Transverse colon (tissue), 4 donors: ENCODE data around the gene RTEL1. TPM values are rescaled to one million over a fixed set of nuclear protein-coding genes. Genes with fewer than 3 reads are reported as not detected.

ENCODE experiments used
- DNase-seq: peaks from one replicate; pipeline ENCODE4 v3.0.0-alpha.2; 2019
- H3K27ac ChIP-seq, 4 donors: fragments of 200-600 bp; sonication (generic); 2 replicates each; pipeline ENCODE4 v1.5.1; 2016 to 2018; ENCODE audit warnings: inconsistent platforms in 4 of 4
- H3K27me3 ChIP-seq: fragments of 200-600 bp; sonication (generic); 2 replicates; pipeline ENCODE4 v1.5.1; 2017; ENCODE audit warnings: inconsistent platforms
- H3K36me3 ChIP-seq, 4 donors: fragments of 200-600 bp; sonication (generic); 2 replicates each; pipeline ENCODE4 v1.5.1; 2017 to 2019; ENCODE audit warnings: inconsistent platforms in 4 of 4
- H3K4me1 ChIP-seq, 4 donors: fragments of 200-600 bp; sonication (generic); 2 replicates each; pipeline ENCODE4 v1.5.1; 2017 to 2020; ENCODE audit warnings: inconsistent platforms in 4 of 4
- H3K4me3 ChIP-seq, 4 donors: fragments of 200-600 bp; sonication (generic); 1 replicate in 1 of 4; 2 replicates in 3 of 4; pipeline versions ENCODE4 v1.5.1 to v1.6.1; 2017 to 2019; ENCODE audit warnings: inconsistent platforms in 4 of 4
- H3K9me3 ChIP-seq, 2 donors: fragments of 200-600 bp; sonication (generic); 2 replicates each; pipeline ENCODE4 v1.5.1; 2017 to 2019; ENCODE audit warnings: inconsistent platforms in 2 of 2
- CTCF ChIP-seq, 5 experiments: fragments of 200-600 bp in 3 of 5; fragments of 450-650 bp in 2 of 5; sonication (generic) in 3 of 5; IDR thresholded peaks; 1 replicate in 2 of 5; 2 replicates in 3 of 5; pipeline ENCODE4 v1.5.1; 2016 to 2017; ENCODE audit warnings: antibody characterized with exemption in 5 of 5, inconsistent platforms in 3 of 5, mild to moderate bottlenecking in 2 of 5, moderate library complexity in 1 of 5
- EP300 ChIP-seq: sonication (generic); formaldehyde crosslinking; IDR thresholded peaks from one replicate; pipeline ENCODE4 v1.6.1; 2017; ENCODE audit warnings: antibody characterized with exemption, low read depth
- POLR2A ChIP-seq: fragments of 450-650 bp; IDR thresholded peaks from one replicate; pipeline ENCODE4 v1.6.1; 2016; ENCODE audit warnings: antibody characterized with exemption, mild to moderate bottlenecking, moderate library complexity
- POLR2AphosphoS5 ChIP-seq, 3 donors: sonication (generic); formaldehyde crosslinking; IDR thresholded peaks; one replicate each; pipeline ENCODE4 v1.6.1; 2016; ENCODE audit warnings: antibody characterized with exemption in 3 of 3
- WGBS, 2 donors: methylation state at CpG; one replicate each; pipeline ENCODE4 v1.1.5; 2018; ENCODE audit warnings: low coverage in 1 of 2; 5-methylcytosine and 5-hydroxymethylcytosine counted together
- in situ Hi-C, 4 donors: fragments of 200-750 bp; cut with MboI; loops; one replicate each; pipeline versions ENCODE4 v1.15.0 to v1.15.1; 2017; ENCODE audit warnings: low sequenced_read_pairs in 3 of 4, low pct_ligation_motif_present in 1 of 4, low pct_unique_long_range_greater_than_20kb in 1 of 4
- intact Hi-C: fragments of 100-400 bp; cut with DNase I; formaldehyde crosslinking; loops from one replicate; pipeline ENCODE4 v1.15.1; 2023; ENCODE audit warnings: low total_unique reads
- total RNA-seq, 4 donors: library from RNA; depleted of rRNA; stranded (reverse); fragments of >200 nt; gene quantifications; one replicate each; pipeline ENCODE4 v1.1.0, GENCODE V29; 2016

RTEL1 gene
- total RNA-seq, 4 donors from 2014 or later: 18.8 to 84.9 (median 24.1) TPM

DNA sequence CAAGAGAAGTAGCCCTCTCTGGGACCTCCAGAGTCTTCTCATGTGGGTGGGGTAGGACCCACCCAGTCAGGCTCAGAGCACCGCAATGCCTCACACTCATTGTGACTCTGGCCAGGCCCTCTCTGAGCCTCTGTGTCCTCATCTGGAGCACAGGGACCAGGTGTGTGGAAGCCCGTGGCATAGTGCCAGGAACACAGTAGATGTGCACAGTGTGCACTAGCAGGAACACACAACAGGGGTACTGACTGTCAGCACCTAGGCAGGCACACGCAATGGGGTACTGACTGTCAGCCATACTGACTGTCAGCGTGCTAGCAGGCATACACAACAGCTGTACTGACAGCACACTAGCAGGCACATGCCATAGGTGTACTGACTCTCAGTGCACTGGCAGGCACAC is 2.9 kb upstream of the RTEL1 start:
- in situ Hi-C loops: no loop called here
- TF ChIP-seq EP300 (no peak), POLR2A (no peak), POLR2AphosphoS5 (IDR thresholded peaks at IDR 0.05) (no peak), CTCF (IDR thresholded peaks at IDR 0.05) (no peak)
- peaks cover 14 to 46% (median 34%) of the 10 kb centered on the region in 4 donors for H3K4me1 ChIP-seq
- H3K36me3 ChIP-seq: no peaks in the 10 kb centered on the region
- no peak for DNase-seq
- H3K9me3 ChIP-seq: no peaks in the 10 kb centered on the region
- no peak overlapping the region for H3K27ac ChIP-seq
- WGBS, 2 donors: 40 to 57% methylated on average over 1 to 3 of the region's 4 CpGs
- H3K4me3 ChIP-seq: no peak overlapping the region
- peaks cover 36% of the 10 kb centered on the region for H3K27me3 ChIP-seq
- intact Hi-C loops: no loop called here

GRCh38 chr20:63656451-63656850 is 1.7 kb upstream of the RTEL1 start:
- 92 to 100% methylated on average over 1 to 3 of the region's 3 CpGs for WGBS, 2 donors
- no peak overlapping the region for H3K4me3 ChIP-seq
- in situ Hi-C loops: no loop called here
- H3K36me3 ChIP-seq: no peaks in the 10 kb centered on the region
- H3K9me3 ChIP-seq: no peaks in the 10 kb centered on the region
- H3K4me1 ChIP-seq: peaks cover 14 to 46% (median 34%) of the 10 kb centered on the region in 4 donors
- no peak for TF ChIP-seq EP300
- no peak for TF ChIP-seq POLR2A
- no peak for TF ChIP-seq POLR2AphosphoS5 (IDR thresholded peaks at IDR 0.05)
- TF ChIP-seq CTCF (IDR thresholded peaks at IDR 0.05): no peak
- peaks cover 29% of the 10 kb centered on the region for H3K27me3 ChIP-seq
- intact Hi-C loops: no loop called here
- DNase-seq: no peak
- no peak overlapping the region for H3K27ac ChIP-seq

DNA sequence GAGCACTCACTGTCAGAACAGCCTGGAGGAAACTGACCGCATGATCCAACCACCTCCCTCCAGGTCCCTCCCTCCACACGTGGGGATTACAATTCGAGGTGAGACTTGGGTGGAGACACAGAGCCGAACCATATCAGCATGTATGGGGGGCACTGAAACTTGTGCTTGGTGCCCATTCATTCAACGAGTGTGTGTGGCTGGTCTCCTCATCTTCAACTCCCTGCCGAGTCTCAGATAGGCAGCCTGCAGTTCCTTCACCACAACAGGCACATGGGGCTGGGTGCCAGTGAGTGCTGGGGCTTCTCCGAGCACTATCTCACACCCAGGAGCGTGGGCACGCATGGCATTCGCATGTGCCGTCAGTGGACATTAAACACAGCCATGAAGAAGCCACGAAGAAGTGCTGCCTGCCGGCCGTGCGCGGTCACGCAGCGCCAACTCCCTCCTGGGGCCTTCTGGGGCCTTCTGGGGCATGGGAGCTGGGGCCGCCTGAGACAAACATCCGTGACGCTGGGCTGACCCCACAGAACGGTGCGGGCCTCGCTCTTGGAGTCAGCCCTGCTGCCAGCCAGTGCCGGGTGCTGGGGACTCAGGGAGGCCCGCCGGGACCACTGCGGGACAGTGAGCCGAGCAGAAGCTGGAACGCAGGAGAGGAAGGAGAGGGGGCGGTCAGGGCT is 714 bp upstream of the RTEL1 start:
- H3K9me3 ChIP-seq: no peaks in the 10 kb centered on the region
- intact Hi-C loops (no loop called here), in situ Hi-C loops (no loop called here)
- no peaks in the 10 kb centered on the region for H3K36me3 ChIP-seq
- no peak for DNase-seq
- H3K4me3 ChIP-seq: peak overlapping the region in 3 of 4 donors; percentile 58 to 88 (median 59)
- peaks cover 20% of the 10 kb centered on the region for H3K27me3 ChIP-seq
- TF ChIP-seq POLR2A (no peak), EP300 (no peak), CTCF (IDR thresholded peaks at IDR 0.05) (no peak), POLR2AphosphoS5 (IDR thresholded peaks at IDR 0.05) (no peak)
- WGBS, 2 donors: 70% methylated on average over 24 of the region's 31 CpGs; no CpG with 5 or more reads in 1 of the 2 donors
- H3K27ac ChIP-seq: peak overlapping the region; percentile 82 to 91 (median 88)
- peaks cover 14 to 38% (median 26%) of the 10 kb centered on the region in 4 donors for H3K4me1 ChIP-seq

GRCh38 chr20:63658749-63659187 is 656 bp downstream of the RTEL1 start:
- TF ChIP-seq CTCF (IDR thresholded peaks at IDR 0.05) (no peak), EP300 (no peak), POLR2AphosphoS5 (IDR thresholded peaks at IDR 0.05) (peak in 1 of 3 donors; percentile 15), POLR2A (no peak)
- in situ Hi-C loops (no loop called here), intact Hi-C loops (no loop called here)
- no peak for DNase-seq
- H3K9me3 ChIP-seq: no peaks in the 10 kb centered on the region
- peak overlapping the region; percentile 82 to 91 (median 88) for H3K27ac ChIP-seq
- H3K4me3 ChIP-seq: peak overlapping the region; percentile 37 to 88 (median 58)
- peaks cover 9% of the 10 kb centered on the region for H3K27me3 ChIP-seq
- 0 to 5% methylated on average over 1 to 24 of the region's 25 CpGs for WGBS, 2 donors
- H3K36me3 ChIP-seq: no peaks in the 10 kb centered on the region
- peaks cover 8 to 27% (median 16%) of the 10 kb centered on the region in 4 donors for H3K4me1 ChIP-seq
